Vagina (tissue), 2 donors: Measurements from ENCODE around the gene TMEM167A.

Experiments used
- POLR2A ChIP-seq, 2 donors: fragments of 450-650 bp; IDR thresholded peaks; one replicate each; pipeline ENCODE4 v1.6.1; 2017; ENCODE audit warnings: antibody characterized with exemption in 2 of 2, mild to moderate bottlenecking in 2 of 2, moderate library complexity in 2 of 2
- POLR2AphosphoS5 ChIP-seq, 2 donors: sonication (generic); formaldehyde crosslinking; IDR thresholded peaks; one replicate each; pipeline ENCODE4 v1.9.0; 2017; ENCODE audit warnings: antibody characterized with exemption in 2 of 2, mild to moderate bottlenecking in 2 of 2, low read depth in 1 of 2; ENCODE audit not compliant: insufficient read depth in 1 of 2
- TF ChIP-seq, protein P1 (sequence below), 3 experiments: fragments of 450-650 bp in 2 of 3; fragments of 200-600 bp in 1 of 3; sonication (generic) in 1 of 3; IDR thresholded peaks; one replicate each; pipeline ENCODE4 v1.5.1; 2017 to 2019; ENCODE audit warnings: antibody characterized with exemption in 3 of 3, mild to moderate bottlenecking in 2 of 3, moderate library complexity in 2 of 3

GRCh38 chr5:83124593-83124992, 47.4 kb upstream of the TMEM167A start:
- TF ChIP-seq, protein P1, sequence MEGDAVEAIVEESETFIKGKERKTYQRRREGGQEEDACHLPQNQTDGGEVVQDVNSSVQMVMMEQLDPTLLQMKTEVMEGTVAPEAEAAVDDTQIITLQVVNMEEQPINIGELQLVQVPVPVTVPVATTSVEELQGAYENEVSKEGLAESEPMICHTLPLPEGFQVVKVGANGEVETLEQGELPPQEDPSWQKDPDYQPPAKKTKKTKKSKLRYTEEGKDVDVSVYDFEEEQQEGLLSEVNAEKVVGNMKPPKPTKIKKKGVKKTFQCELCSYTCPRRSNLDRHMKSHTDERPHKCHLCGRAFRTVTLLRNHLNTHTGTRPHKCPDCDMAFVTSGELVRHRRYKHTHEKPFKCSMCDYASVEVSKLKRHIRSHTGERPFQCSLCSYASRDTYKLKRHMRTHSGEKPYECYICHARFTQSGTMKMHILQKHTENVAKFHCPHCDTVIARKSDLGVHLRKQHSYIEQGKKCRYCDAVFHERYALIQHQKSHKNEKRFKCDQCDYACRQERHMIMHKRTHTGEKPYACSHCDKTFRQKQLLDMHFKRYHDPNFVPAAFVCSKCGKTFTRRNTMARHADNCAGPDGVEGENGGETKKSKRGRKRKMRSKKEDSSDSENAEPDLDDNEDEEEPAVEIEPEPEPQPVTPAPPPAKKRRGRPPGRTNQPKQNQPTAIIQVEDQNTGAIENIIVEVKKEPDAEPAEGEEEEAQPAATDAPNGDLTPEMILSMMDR (IDR thresholded peaks at IDR 0.05) = no peak
- TF ChIP-seq POLR2A (IDR thresholded peaks at IDR 0.05) (no peak), POLR2AphosphoS5 (IDR thresholded peaks at IDR 0.05; ENCODE audit: insufficient read depth in 1 of 2, low read depth in 1 of 2) (no peak)
